ENCODE results near the gene MBP. TPM values are rescaled to one million over a fixed set of nuclear protein-coding genes. Genes with fewer than 3 reads are reported as not detected.

MBP gene
- total and polyA plus RNA-seq, 10 of the 15 experiments (the other 5 are each of a cell fraction or from before 2014, with no cell fraction given), result 12.2 to 67.8 (median 42.1) TPM

DNA sequence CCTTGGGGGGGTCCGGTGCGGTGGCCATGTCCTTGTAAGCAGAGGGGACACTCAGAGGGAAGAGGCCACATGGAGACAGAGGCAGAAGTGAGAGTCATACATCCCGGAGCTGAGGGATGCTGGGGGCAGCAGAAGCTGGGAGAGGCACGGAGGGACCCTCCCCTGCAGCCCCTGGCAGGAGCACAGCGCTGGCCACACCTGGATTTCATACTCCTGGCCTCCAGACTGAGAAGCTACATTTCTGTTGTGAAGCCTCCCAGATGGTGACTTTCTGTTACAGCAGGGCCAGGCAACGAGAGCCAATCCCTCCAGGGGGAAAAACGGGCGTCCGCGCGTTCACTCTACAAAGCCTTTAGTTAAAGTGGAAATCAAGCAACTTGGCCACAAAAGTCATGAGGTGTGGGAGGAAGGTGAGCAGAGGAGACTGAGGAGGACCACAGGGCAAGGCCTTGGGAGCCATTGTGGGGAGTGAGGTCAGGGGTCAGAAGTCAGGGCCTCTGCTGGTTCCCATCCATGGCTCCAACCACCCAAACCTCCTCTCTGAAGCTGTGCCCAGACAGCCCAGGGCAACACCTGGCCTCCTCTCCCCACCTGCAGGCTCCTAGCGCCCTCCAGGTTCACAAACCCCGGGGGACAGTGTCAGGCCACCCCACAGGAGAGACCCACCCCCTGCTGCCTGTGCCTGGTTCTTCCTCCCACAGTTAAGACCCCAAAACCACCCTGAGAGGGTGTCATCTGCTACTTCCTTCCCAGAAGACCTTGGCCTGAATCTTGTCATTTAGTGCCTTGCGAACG lies 4.5 kb upstream of the MBP start:
- intact Hi-C loops (cut with micrococcal nuclease; ENCODE audit: unreplicated experiment), result no loop called here
- in situ Hi-C loops (cut with MboI), result no loop called here
- H3K27ac ChIP-seq (ENCODE audit: control insufficient read depth, insufficient read depth), result no peak overlapping the region

More for the DNA sequence above, 4.5 kb upstream of the MBP start:
- peaks cover 17% of the 10 kb centered on the region for H3K4me1 ChIP-seq (ENCODE audit: control insufficient read depth, insufficient read depth, low read length)
- H3K79me2 ChIP-seq (ENCODE audit: control insufficient read depth, insufficient read depth, low read length), result peaks cover 7% of the 10 kb centered on the region
- TF ChIP-seq RB1 (IDR thresholded peaks at IDR 0.05; ENCODE audit: borderline replicate concordance), result no peak
- TF ChIP-seq JUND (IDR thresholded peaks at IDR 0.05; ENCODE audit: low read depth, low read length), result no peak
- no peak for TF ChIP-seq BCLAF1 (IDR thresholded peaks at IDR 0.05)
- no peak for TF ChIP-seq KDM1A (IDR thresholded peaks at IDR 0.05; ENCODE audit: borderline replicate concordance)
- no peak for TF ChIP-seq RCOR1 (conservative IDR thresholded peaks at IDR 0.05; ENCODE audit: low read depth, low read length)
- TF ChIP-seq ZBED1 (IDR thresholded peaks at IDR 0.05; ENCODE audit: borderline replicate concordance), result no peak
- TF ChIP-seq MEF2B (IDR thresholded peaks at IDR 0.05; ENCODE audit: partially characterized antibody, poor library complexity, severe bottlenecking), result no peak
- TF ChIP-seq IKZF2 (IDR thresholded peaks at IDR 0.05), result no peak
- no peak overlapping the region for H2AFZ ChIP-seq (ENCODE audit: control insufficient read depth, low read depth, low read length)
- no peaks in the 10 kb centered on the region; the same call in 2 of the 3 replicates for H3K9me3 ChIP-seq (replicated peaks; ENCODE audit: control insufficient read depth, insufficient read depth, low read length)
- BruUV-seq (replicated peaks), result no TSS peak
- 75% methylated on average over 15 of the region's 15 CpGs for WGBS (ENCODE audit: insufficient coverage, insufficient replicate concordance, low lambda C conversion rate, missing lambda C conversion rate)
- H3K4me2 ChIP-seq (ENCODE audit: control insufficient read depth, insufficient read depth), result no peak overlapping the region
- no peaks in the 10 kb centered on the region for H3K27me3 ChIP-seq (replicated peaks in 1 of 2; ENCODE audit: control insufficient read depth in 2 of 2, insufficient read depth in 2 of 2, low read length in 1 of 2)
- ChIA-PET RAD21 (ENCODE audit: unreplicated experiment) (interaction anchor here (2.5 kb wide), 1 partner anchor 74 kb away, joined by 6 read pairs; no protein-coding TSS in a partner anchor), POLR2A (no interaction called here), SMC1A (ENCODE audit: uncharacterized antibody, unreplicated experiment) (no interaction called here), CTCF (interaction anchor here (1.2 kb wide), 1 partner anchor 9 kb away, joined by 3 read pairs; no protein-coding TSS in a partner anchor)
- ATAC-seq, result no peak
- H3K36me3 ChIP-seq (ENCODE audit: control insufficient read depth in 2 of 2, insufficient read depth in 2 of 2, low read length in 1 of 2), result no peaks in the 10 kb centered on the region
- H3K4me3 ChIP-seq, result no peak overlapping the region
- DNase-seq (ENCODE audit: low read depth, low spot score), result no peak
- no peak for FAIRE-seq
- no peak overlapping the region for H3K9ac ChIP-seq (ENCODE audit: control insufficient read depth, insufficient read depth, low read length)
- no peaks in the 10 kb centered on the region for H4K20me1 ChIP-seq (ENCODE audit: control insufficient read depth, insufficient read depth)

All from GM12878 (cell line).